Kidney (tissue), 14 donors: ENCODE measurements around the gene SNUPN. TPM values are rescaled to one million over a fixed set of nuclear protein-coding genes. Genes with fewer than 3 reads are reported as not detected.

Experiments used
- DNase-seq, 5 donors: peaks; one replicate each; pipeline ENCODE4 v3.0.0-alpha.2; 2013 to 2020
- FAIRE-seq: peaks from 2 replicates; lab custom pipeline; 2012; peaks lifted over from hg19 to GRCh38; lab: Jason Lieb, UNC
- H3K27ac ChIP-seq, 2 donors: one replicate each; pipeline ENCODE4 v1.7.0; 2013; ENCODE audit warnings: low read depth in 2 of 2, low read length in 2 of 2, inconsistent platforms in 1 of 2
- H3K27me3 ChIP-seq: one replicate; pipeline ENCODE4 v1.7.1; 2013; ENCODE audit warnings: low read length, inconsistent platforms; ENCODE audit not compliant: control insufficient read depth, insufficient read depth
- H3K36me3 ChIP-seq, 3 donors: one replicate each; pipeline versions ENCODE4 v1.7.0 to v1.7.1; 2013; ENCODE audit warnings: low read length in 3 of 3, control low read depth in 1 of 3, inconsistent platforms in 1 of 3; ENCODE audit not compliant: insufficient read depth in 3 of 3, control insufficient read depth in 2 of 3
- H3K4me1 ChIP-seq, 3 donors: one replicate each; pipeline versions ENCODE4 v1.7.0 to v1.7.1; 2013; ENCODE audit warnings: low read length in 3 of 3, inconsistent platforms in 1 of 3, low read depth in 1 of 3; ENCODE audit not compliant: control insufficient read depth in 2 of 3, insufficient read depth in 2 of 3
- H3K4me3 ChIP-seq, 3 donors: one replicate each; pipeline versions ENCODE4 v1.7.0 to v1.8.1; 2013; ENCODE audit warnings: low read length in 3 of 3, control low read depth in 1 of 3, inconsistent platforms in 1 of 3
- H3K9ac ChIP-seq, 3 donors: one replicate each; pipeline versions ENCODE4 v1.7.0 to v1.7.1; 2013; ENCODE audit warnings: low read length in 3 of 3, control low read depth in 1 of 3, inconsistent platforms in 1 of 3
- H3K9me3 ChIP-seq, 3 donors: one replicate each; pipeline versions ENCODE4 v1.7.0 to v1.7.1; 2013; ENCODE audit warnings: low read length in 3 of 3, control low read depth in 1 of 3, inconsistent platforms in 1 of 3; ENCODE audit not compliant: control insufficient read depth in 2 of 3, insufficient read depth in 1 of 3
- intact Hi-C: fragments of 100-400 bp; cut with DNase I; formaldehyde crosslinking; loops from one replicate; pipeline ENCODE4 v1.11.1; 2022
- polyA plus RNA-seq: library from polyadenylated mRNA; stranded (reverse); fragments of 350-450 nt; fragmentation: Illumina TruSeq; extraction: RNeasy Lipid Tissue Mini Kit (QIAGEN cat#74804); gene quantifications from one replicate; pipeline ENCODE4 v1.2.3, GENCODE V29; 2014; ENCODE audit warnings: low read depth, low replicate concordance; ENCODE audit not compliant: insufficient read depth
- total RNA-seq: library from RNA; stranded (reverse); fragmentation: NEBNext Ultra II Directional; extraction: Animal tissue kit (Norgen Biotek cat#: 25700); gene quantifications from one replicate; pipeline ENCODE4 v1.2.1, GENCODE V29; 2021
- TF ChIP-seq, protein P1 (sequence below): IDR thresholded peaks from 3 replicates; pipeline ENCODE4 v1.5.1; 2012; ENCODE audit warnings: mild to moderate bottlenecking, moderate library complexity, borderline replicate concordance; ENCODE audit not compliant: insufficient read depth; ENCODE audit errors: extremely low read depth
- donor health status: control.
- donor health status: control.
- donor health status: control.
- donor health status: control.
- donor health status: control.
- donor health status: DM: yes; HTN: yes; CAD: no.
- donor health status: Normal renal cell carcinoma (clear cell type).

The SNUPN gene
- total and polyA plus RNA-seq, 2 donors from 2014 or later = 24.1 to 37.4 TPM

DNA sequence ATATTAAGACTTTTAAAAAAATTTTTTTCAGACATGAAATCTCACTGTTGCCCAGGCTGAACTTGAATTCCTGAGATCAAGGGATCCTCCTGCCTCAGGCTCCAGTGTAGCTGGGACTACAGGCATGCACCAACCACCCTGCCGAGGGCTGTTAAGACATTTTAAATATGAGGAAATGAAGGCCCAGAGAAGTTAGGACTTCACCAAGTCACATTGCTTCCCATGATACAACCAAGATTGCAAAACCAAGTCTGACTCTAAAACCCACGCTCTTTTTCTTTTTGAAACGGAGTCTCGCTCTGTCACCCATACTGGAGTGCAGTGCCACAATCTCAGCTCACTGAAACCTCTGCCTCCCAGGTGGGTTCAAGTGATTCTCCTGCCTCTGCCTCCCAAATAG, 74.4 kb downstream of the SNUPN start:
- intact Hi-C loops = no loop called here
- Histone ChIP-seq H3K27me3 (no peaks in the 10 kb centered on the region), H3K27ac (no peak overlapping the region), H3K9me3 (no peaks in the 10 kb centered on the region), H3K4me3 (no peak overlapping the region), H3K36me3 (no peaks in the 10 kb centered on the region), H3K9ac (no peak overlapping the region), H3K4me1 (no peaks in the 10 kb centered on the region)
- DNase-seq (no peak), FAIRE-seq (no peak)
- TF ChIP-seq, protein P1, sequence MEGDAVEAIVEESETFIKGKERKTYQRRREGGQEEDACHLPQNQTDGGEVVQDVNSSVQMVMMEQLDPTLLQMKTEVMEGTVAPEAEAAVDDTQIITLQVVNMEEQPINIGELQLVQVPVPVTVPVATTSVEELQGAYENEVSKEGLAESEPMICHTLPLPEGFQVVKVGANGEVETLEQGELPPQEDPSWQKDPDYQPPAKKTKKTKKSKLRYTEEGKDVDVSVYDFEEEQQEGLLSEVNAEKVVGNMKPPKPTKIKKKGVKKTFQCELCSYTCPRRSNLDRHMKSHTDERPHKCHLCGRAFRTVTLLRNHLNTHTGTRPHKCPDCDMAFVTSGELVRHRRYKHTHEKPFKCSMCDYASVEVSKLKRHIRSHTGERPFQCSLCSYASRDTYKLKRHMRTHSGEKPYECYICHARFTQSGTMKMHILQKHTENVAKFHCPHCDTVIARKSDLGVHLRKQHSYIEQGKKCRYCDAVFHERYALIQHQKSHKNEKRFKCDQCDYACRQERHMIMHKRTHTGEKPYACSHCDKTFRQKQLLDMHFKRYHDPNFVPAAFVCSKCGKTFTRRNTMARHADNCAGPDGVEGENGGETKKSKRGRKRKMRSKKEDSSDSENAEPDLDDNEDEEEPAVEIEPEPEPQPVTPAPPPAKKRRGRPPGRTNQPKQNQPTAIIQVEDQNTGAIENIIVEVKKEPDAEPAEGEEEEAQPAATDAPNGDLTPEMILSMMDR = no peak

Other genes with a start within 250 kb of the SNUPN start
- gene SIN3A, start 174.0 kb downstream of the SNUPN start, total RNA-seq = 74.3 TPM
- 9.2 TPM for gene SIN3A, start 174.0 kb downstream of the SNUPN start, polyA plus RNA-seq
- gene PTPN9, start 46.4 kb downstream of the SNUPN start, total RNA-seq = 52.5 TPM
- 15.3 TPM for gene PTPN9, start 46.4 kb downstream of the SNUPN start, polyA plus RNA-seq
- gene IMP3, start 14.5 kb upstream of the SNUPN start, total RNA-seq = 52.0 TPM
- gene IMP3, start 14.5 kb upstream of the SNUPN start, polyA plus RNA-seq = 95.0 TPM
- gene SNX33, start 22.2 kb upstream of the SNUPN start, total RNA-seq = 20.2 TPM
- 14.2 TPM for gene SNX33, start 22.2 kb upstream of the SNUPN start, polyA plus RNA-seq
- 30.7 TPM for gene CSPG4, start 87.1 kb upstream of the SNUPN start, total RNA-seq
- 4.4 TPM for gene CSPG4, start 87.1 kb upstream of the SNUPN start, polyA plus RNA-seq
- 31.6 TPM for gene UBE2Q2, start 217.7 kb upstream of the SNUPN start, total RNA-seq
- gene UBE2Q2, start 217.7 kb upstream of the SNUPN start, polyA plus RNA-seq = 18.1 TPM